Stomach (tissue), 4 donors: Measurements from ENCODE around the gene SIGLEC8.

Experiments used
- EP300 ChIP-seq: sonication (generic); formaldehyde crosslinking; IDR thresholded peaks from one replicate; pipeline ENCODE4 v1.6.1; 2017; ENCODE audit warnings: antibody characterized with exemption
- POLR2A ChIP-seq, 4 donors: fragments of 450-650 bp; IDR thresholded peaks; one replicate each; pipeline ENCODE4 v1.6.1; 2016; ENCODE audit warnings: antibody characterized with exemption in 4 of 4, control low read depth in 2 of 4, mild to moderate bottlenecking in 1 of 4, moderate library complexity in 1 of 4
- TF ChIP-seq, protein P1 (sequence below), 7 experiments: fragments of 450-650 bp in 4 of 7; fragments of 200-600 bp in 3 of 7; sonication (generic) in 3 of 7; IDR thresholded peaks; one replicate each; pipeline ENCODE4 v1.5.1; 2016 to 2019; ENCODE audit warnings: antibody characterized with exemption in 7 of 7, control low read depth in 2 of 7, mild to moderate bottlenecking in 1 of 7

DNA sequence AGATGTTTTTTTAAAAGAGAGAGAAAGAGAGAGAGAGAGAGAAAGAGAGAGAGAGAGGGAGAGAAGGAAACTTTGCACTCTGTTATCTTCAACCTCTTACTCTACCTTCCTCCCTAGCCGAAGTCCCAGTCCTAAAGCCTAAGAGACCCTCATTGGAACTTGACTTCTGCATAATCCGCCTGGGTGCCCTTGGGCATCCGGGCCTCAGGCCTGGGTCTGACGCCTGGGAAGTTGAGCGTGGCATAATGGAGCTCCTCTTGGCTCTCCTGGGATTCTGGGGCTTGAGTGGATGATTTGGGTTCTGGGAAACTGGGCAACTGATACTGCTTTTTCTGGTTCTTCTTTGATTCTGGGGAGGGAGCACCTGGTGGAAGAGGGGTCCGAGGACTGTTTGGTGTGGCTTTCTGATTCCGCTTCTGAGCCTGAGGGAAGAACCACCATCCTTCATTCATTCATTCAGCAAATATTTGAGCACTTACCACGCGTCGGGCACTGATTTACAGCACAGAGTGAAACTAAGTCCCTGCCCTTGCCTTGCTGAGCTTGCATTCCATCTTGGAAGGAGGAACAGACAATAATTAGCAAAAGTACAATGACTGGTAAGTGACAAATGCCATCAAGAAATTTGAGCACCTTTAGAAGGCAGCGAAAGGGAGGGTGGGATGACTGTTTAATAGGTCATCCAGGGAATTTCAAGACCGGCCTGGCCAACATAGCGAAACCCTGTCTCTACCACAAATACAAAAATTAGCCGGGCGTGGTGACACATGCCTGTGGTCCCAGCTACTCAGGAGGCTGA lies 47.1 kb downstream of the SIGLEC8 start:
- no peak for TF ChIP-seq POLR2A (IDR thresholded peaks at IDR 0.05)
- no peak for TF ChIP-seq EP300
- TF ChIP-seq, protein P1, sequence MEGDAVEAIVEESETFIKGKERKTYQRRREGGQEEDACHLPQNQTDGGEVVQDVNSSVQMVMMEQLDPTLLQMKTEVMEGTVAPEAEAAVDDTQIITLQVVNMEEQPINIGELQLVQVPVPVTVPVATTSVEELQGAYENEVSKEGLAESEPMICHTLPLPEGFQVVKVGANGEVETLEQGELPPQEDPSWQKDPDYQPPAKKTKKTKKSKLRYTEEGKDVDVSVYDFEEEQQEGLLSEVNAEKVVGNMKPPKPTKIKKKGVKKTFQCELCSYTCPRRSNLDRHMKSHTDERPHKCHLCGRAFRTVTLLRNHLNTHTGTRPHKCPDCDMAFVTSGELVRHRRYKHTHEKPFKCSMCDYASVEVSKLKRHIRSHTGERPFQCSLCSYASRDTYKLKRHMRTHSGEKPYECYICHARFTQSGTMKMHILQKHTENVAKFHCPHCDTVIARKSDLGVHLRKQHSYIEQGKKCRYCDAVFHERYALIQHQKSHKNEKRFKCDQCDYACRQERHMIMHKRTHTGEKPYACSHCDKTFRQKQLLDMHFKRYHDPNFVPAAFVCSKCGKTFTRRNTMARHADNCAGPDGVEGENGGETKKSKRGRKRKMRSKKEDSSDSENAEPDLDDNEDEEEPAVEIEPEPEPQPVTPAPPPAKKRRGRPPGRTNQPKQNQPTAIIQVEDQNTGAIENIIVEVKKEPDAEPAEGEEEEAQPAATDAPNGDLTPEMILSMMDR (IDR thresholded peaks at IDR 0.05), result no peak
